Measurements from ENCODE around the gene FERMT3.
A peak's percentile ranks its signal among the peaks of the same experiment; 100 is the strongest.

The FERMT3 gene

DNA sequence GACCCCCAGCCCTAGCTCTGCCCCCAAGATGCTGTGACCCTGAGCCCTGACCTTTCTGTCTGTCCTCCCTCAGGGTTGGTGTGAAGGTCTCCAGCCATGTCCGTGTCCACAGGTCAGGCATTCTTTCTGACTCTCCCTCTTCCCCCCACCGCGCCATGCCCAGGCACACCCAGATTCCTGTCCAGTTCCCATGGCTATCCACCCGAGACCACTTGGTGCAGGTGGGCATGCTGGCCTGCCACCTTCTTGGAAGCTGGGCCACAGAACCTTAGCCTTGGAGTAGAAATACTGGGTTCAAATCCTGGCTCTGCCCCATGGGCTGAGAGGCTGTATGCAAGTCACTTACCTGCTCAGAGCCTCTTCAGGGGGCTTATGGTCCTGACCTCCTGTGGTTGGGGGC lies 42.5 kb downstream of the FERMT3 start:
- TF ChIP-seq POLR2A (IDR thresholded peaks at IDR 0.05; ENCODE audit: low read depth, low read length): no peak
- no peak for FAIRE-seq
- DNase-seq (ENCODE audit: insufficient read length, low spot score): no peak

DNA sequence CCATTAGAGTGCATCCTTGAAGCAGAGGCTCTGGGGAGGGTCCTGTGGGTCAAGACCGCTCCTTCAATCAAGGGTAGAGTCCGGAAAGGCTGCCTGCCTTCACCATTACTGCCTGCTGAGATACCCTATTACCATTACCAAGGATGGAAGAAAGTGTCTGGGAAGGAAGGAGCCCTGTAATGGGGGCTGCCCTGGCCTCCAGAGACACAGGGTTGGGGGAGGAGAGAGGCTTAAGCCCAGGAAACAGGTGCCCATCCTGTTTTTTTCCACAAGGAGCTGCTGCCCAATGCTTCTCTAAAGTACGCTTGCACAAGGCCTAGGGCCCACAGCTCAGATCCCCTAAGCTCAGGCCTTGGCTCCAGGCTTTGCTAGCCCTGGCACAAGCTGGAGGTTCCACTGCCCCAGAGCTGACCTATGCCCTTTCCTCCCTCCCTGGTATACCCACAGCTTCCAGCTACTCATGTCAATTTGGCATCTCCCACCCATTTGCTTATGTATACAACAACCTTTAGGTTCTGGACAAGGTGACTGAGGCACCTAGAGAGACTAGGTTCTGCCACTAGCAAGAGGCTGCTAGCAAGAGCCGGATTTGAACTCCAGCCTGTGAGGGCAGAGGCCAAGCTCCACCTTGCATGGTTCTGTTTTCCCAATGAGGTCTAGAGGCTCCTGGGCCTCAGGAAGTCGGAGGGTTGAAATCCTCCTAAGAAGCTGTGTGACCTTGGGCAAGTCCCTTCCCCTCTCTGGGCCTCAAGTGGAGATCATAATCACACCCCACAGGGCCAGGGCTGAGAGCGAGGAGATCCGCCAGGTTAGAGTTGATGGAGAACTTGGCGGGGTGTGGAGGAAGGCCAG lies 43.3 kb downstream of the FERMT3 start:
- no peak for TF ChIP-seq POLR2A (IDR thresholded peaks at IDR 0.05; ENCODE audit: low read depth, low read length)
- no peak for FAIRE-seq
- DNase-seq (ENCODE audit: insufficient read length, low spot score): no peak

DNA sequence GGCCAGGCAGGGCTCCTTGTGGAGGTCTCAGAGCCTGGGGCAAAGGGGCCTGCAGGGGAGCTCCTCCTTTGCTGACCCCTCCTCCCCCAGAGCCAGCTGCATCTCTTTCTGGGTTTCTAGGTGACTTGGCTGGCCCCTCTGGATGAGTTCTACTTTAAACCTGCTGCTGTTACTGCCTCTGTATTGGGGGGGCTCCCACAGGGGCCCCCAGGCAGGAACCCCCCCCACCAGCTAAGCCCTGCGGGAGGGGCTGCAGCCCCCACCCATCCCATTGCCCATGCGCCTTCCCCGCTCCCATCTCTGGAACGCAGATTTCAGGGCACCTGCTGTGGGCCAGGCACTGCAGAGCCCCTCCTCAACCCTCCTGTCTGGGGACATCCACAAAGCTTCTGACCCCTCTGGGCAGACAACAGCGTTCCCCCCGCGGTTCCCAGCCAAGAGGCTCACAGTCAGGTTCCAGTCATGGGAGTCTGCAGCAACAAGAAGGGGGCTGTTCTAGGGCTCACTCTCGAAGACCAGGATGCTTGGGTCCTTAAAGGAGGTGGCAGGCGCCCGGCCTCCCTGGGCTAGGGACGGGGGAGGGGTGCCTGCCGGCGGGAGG lies 44.0 kb downstream of the FERMT3 start:
- peak; percentile 9; the same call in 1 of the 2 replicates for TF ChIP-seq POLR2A (IDR thresholded peaks at IDR 0.05; ENCODE audit: low read depth, low read length)
- no peak for DNase-seq (ENCODE audit: insufficient read length, low spot score)
- no peak for FAIRE-seq

DNA sequence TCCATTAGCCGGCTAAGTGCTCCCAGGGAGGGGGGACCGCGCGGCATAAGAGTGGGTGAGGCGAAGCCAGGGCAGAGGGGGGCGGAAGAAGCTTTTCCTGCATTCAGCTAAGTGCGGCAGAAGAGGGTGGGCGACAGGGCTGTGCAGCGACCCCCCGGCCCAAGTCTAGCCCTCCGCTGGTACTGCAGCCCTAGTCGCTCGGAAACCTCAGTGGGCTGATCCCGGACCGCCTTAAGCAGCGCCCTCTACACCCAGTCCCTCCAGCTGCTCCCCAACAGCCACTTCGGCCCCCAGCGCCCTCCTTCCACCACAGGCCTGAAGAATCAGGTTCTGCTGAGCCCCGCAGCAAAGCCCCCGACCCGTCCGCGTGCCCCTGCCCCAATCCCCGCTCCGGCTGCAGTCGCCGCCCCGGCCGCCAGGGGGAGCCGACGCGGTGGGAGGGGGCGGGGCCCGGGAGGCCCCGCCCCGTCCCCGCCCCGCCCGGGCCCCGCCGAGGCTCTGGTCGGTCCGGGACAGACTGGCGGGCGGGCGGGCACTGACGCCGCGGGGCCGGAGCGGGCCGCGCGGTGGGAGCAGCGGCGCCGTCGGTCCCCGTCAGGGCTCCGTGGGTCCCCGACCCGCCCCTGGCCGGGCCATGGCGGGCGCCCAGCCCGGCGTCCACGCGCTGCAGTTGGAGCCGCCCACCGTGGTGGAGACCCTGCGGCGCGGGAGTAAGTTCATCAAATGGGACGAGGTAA lies 44.7 kb downstream of the FERMT3 start, which contains the start of gene PLCB3:
Gene PLCB3, plus strand, starts transcription at position 515 of the 737 bp plus-strand sequence. Its CDS starts 120 bp downstream, at position 635.
- DNase-seq (ENCODE audit: insufficient read length, low spot score) (no peak), FAIRE-seq (no peak)
- peak; percentile 91 for TF ChIP-seq POLR2A (IDR thresholded peaks at IDR 0.05; ENCODE audit: low read depth, low read length)

DNA sequence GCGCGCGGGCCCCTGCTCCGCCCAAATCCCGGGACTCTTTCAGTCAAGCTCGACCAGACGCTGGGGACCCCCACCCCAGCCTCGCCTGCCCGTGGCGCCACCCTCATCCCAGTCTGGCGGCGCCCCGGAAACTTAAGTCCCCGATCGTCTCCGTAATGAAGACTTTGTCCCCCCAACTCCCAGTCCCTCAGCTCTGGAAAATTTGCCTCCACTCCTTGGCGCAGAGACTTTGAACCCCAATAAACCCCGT lies 45.2 kb downstream of the FERMT3 start:
- no peak for DNase-seq (ENCODE audit: insufficient read length, low spot score)
- FAIRE-seq: no peak
- TF ChIP-seq POLR2A (IDR thresholded peaks at IDR 0.05; ENCODE audit: low read depth, low read length): no peak

DNA sequence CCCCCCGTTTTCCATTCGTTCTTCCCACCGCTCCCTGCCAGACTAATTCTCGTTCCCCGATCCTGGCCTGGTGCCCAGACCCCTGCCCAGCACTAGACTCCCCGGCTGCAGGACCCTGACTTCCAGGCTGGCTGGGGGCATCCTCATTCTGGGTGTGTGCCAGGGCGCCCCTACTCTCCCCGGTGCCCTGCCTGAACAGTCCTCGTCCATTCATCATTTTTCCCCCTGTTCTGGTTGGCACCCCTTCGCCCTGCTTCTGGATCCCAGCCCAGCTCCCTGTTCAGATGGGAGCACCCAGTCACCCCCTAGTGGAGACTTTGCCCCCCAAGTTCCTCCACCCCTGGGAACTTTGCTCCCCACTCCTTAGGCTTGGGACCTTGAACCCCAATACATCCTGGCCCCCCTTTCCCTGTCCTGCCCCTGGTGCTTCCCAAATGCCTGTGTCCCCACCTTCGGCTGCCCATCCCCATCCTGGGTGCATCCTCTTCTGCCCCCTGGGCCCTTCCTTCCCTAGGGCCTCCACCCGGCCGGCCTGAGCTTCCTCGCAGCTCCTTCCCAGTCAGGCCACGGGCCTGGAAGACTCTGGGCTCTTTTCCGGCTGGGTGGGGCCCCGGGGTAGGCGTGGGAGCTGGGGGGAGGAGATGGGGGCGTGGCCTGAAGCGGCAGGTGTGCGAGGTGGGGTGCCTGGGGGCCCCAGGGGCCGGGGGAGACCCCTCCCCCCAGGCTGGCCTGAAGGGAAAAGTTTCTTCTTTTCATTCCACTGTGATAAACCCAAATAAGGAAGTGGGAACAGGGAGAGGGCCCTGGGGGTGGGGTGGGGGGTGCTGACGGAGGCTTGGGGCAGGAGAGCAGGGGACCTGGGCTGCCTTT lies 45.7 kb downstream of the FERMT3 start:
- DNase-seq (ENCODE audit: insufficient read length, low spot score): peak; percentile 86
- TF ChIP-seq POLR2A (IDR thresholded peaks at IDR 0.05; ENCODE audit: low read depth, low read length): peak; percentile 69
- FAIRE-seq: no peak

DNA sequence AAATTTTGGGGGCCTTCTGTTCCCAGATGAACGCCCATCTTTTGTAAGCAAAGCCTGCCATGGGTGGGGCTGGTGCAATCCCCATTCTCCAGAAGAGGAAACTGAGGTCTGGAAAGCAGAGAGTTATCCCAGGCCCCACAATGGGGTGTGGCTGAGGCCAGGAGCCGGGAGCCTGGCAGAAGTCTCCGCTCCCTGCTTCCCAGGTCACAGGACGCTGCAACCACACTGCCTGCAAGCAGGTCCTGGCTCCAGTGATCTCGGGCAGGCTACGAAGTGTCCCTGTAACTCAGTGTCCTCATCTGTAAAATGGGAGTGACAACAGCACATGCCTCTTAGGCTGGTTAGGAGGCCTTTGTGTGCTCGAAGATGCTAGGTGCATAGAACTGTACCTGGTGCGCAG lies 46.5 kb downstream of the FERMT3 start:
- FAIRE-seq: no peak
- no peak for TF ChIP-seq POLR2A (IDR thresholded peaks at IDR 0.05; ENCODE audit: low read depth, low read length)

DNA sequence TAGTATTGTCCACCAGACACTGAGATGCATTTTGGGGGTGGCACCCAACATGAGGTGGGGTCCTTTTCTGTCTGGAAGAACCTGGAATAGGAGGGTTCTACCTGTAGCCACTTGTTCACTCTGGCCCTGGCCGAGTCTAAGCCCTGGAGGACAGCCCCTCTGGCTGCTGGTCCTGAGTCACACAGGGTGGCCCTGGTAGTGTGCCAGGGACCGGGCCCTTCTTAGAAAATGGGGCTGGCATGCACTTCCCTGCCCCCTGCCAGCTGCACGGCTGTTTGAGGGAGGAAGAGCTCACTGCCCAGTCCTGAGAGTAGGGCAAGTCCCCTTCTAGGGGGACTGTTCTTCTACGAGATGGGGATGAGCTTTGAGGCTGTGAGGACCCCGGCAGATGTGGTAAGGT lies 47.0 kb downstream of the FERMT3 start:
- no peak for TF ChIP-seq POLR2A (IDR thresholded peaks at IDR 0.05; ENCODE audit: low read depth, low read length)
- no peak for DNase-seq (ENCODE audit: insufficient read length, low spot score)
- no peak for FAIRE-seq

More for the DNA sequence above, 46.5 kb downstream of the FERMT3 start:
- no peak for DNase-seq (ENCODE audit: insufficient read length, low spot score)

DNA sequence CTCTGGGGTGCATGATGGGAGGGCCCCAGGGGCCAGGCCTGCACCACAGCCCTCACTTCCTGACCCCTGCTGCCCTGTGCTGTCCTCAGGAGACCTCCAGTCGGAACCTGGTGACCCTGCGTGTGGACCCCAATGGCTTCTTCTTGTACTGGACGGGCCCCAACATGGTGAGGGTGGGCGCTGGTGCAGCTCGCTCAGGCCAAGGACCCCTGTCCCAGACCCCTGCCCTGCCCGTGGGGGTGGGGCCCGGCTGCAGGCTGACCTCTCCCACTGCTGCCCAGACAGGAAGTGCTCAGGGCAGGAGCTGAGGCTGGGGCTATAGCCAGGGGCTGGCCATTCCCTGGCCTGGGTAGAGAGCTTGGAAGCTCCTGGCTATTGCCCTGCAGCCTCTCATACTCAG lies 47.8 kb downstream of the FERMT3 start:
- FAIRE-seq (no peak), DNase-seq (ENCODE audit: insufficient read length, low spot score) (no peak)
- TF ChIP-seq POLR2A (IDR thresholded peaks at IDR 0.05; ENCODE audit: low read depth, low read length): no peak

DNA sequence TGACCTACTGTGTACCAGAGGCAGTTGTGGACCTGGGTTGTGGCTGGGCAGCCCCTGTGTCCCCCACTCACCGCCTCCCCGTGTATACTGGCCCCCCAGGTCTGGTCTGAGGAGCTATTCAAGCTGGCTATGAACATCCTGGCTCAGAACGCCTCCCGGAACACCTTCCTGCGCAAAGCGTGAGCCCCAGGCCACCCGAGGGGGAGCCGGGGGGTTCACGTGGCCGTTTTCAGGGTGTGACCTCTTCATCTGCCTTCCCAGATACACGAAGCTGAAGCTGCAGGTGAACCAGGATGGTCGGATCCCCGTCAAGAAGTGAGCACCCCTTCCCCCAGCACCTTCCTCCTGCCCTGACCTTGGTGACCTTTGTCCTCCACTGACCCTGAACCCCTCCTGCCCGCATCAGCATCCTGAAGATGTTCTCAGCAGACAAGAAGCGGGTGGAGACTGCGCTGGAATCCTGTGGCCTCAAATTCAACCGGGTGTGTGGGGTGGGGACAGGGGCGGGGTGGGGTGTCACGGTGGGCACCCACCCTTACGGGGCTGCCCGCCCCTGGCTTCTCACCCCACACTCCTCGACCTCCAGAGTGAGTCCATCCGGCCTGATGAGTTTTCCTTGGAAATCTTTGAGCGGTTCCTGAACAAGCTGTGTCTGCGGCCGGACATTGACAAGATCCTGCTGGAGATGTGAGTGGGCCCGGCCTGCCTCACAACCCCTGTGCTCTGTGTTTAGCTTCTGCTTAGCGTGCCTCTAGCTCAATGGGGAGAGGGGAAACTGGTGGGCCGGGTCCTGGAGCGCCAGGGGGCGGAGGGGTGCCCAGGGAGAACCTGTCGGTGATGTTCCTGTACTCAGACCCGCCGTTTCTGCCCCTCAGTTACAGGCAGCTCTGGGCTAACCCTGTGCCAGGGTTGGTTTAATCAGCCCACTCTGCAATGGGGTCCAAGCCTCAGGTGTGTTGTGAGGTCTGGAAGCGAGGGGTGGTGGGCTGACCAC lies 48.9 kb downstream of the FERMT3 start:
- DNase-seq (ENCODE audit: insufficient read length, low spot score): no peak
- no peak for TF ChIP-seq POLR2A (IDR thresholded peaks at IDR 0.05; ENCODE audit: low read depth, low read length)

DNA sequence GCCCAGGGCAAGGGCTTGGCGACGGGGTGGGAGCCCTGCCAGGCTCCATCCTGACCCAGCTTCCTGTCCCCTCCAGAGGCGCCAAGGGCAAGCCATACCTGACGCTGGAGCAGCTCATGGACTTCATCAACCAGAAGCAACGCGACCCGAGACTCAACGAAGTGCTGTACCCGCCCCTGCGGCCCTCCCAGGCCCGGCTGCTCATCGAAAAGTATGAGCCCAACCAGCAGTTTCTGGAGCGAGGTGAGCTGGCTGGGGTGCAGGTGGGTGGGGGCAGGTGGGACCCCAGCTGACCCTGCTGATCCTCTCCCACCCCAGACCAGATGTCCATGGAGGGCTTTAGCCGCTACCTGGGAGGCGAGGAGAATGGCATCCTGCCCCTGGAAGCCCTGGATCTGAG lies 49.8 kb downstream of the FERMT3 start:
- FAIRE-seq: no peak
- no peak for DNase-seq (ENCODE audit: insufficient read length, low spot score)
- TF ChIP-seq POLR2A (IDR thresholded peaks at IDR 0.05; ENCODE audit: low read depth, low read length): no peak

More for the DNA sequence above, 48.9 kb downstream of the FERMT3 start:
- FAIRE-seq: no peak

DNA sequence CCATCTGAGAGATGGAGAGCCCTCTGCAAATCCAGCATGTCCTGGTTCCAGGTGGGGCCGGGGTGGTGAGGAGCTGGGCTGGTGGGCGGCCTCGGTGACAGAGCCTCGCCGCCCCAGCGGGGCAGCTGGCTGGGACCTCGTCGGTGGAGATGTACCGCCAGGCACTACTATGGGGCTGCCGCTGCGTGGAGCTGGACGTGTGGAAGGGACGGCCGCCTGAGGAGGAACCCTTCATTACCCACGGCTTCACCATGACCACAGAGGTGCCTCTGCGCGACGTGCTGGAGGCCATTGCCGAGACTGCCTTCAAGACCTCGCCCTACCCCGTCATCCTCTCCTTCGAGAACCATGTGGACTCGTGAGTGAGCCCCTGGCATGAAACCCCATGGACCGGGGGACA lies 51.8 kb downstream of the FERMT3 start:
- no peak for TF ChIP-seq POLR2A (IDR thresholded peaks at IDR 0.05; ENCODE audit: low read depth, low read length)
- no peak for FAIRE-seq
- no peak for DNase-seq (ENCODE audit: insufficient read length, low spot score)
